SK-N-SH (cell line): ENCODE results near the gene LNPK. TPM values are rescaled to one million over a fixed set of nuclear protein-coding genes. Genes with fewer than 3 reads are reported as not detected.

ENCODE experiments used
- CTCF ChIA-PET: fragments of 300-600, 350-600 bp; formaldehyde crosslinking; extraction: SDS; loops from one replicate; lab custom pipeline; 2021; lab: Yijun Ruan, JAX
- POLR2A ChIA-PET: fragments of 350-600 bp; sonication (Branson Sonifier 250); formaldehyde crosslinking; extraction: SDS; loops from one replicate; lab custom pipeline; 2020; ENCODE audit warnings: antibody characterized with exemption, inconsistent platforms; lab: Yijun Ruan, JAX
- DNase-seq: peaks from one replicate; pipeline ENCODE4 v3.0.0; 2012
- H2AFZ ChIP-seq: fragments of 200-600 bp; sonication (generic); 2 replicates; pipeline ENCODE4 v1.8.1; 2016; ENCODE audit warnings: antibody characterized with exemption, mild to moderate bottlenecking, low read depth
- H3F3A ChIP-seq: fragments of 200-600 bp; sonication (generic); replicated peaks from 2 replicates; pipeline ENCODE3; 2016; ENCODE audit warnings: antibody characterized with exemption, mild to moderate bottlenecking; ENCODE audit not compliant: insufficient read depth
- H3K27ac ChIP-seq, 2 experiments: fragments of 200-500 bp in 1 of 2; fragments of 200-600 bp in 1 of 2; sonication (Bioruptor generic) in 1 of 2; sonication (generic), shearing (Covaris generic) in 1 of 2; 2 replicates each; pipeline versions ENCODE4 v1.5.1 to v1.6.1; 2014 to 2016; ENCODE audit warnings: low read depth in 2 of 2, inconsistent platforms in 1 of 2, low read length in 1 of 2, mild to moderate bottlenecking in 1 of 2, mixed read lengths in 1 of 2
- H3K27me3 ChIP-seq: fragments of 200-600 bp; sonication (generic), shearing (Covaris generic); 2 replicates; pipeline ENCODE4 v1.6.1; 2016; ENCODE audit warnings: mixed run types; ENCODE audit not compliant: insufficient read depth
- H3K36me3 ChIP-seq, 2 experiments: fragments of 200-500 bp in 1 of 2; fragments of 200-600 bp in 1 of 2; sonication (Bioruptor generic) in 1 of 2; sonication (generic) in 1 of 2; replicated peaks in 1 of 2; 2 replicates each; pipeline versions ENCODE3 to v1.5.1; 2014 to 2016; ENCODE audit warnings: low read length in 1 of 2, mild to moderate bottlenecking in 1 of 2; ENCODE audit not compliant: insufficient read depth in 2 of 2, control insufficient read depth in 1 of 2
- H3K4me1 ChIP-seq, 2 experiments: fragments of 200-500 bp in 1 of 2; fragments of 200-600 bp in 1 of 2; sonication (Bioruptor generic) in 1 of 2; sonication (generic), shearing (Covaris generic) in 1 of 2; 2 replicates each; pipeline versions ENCODE4 v1.5.1 to v1.6.1; 2014 to 2016; ENCODE audit warnings: low read depth in 1 of 2, low read length in 1 of 2, mixed run types in 1 of 2; ENCODE audit not compliant: insufficient read depth in 2 of 2, control insufficient read depth in 1 of 2
- H3K4me2 ChIP-seq: fragments of 200-600 bp; sonication (generic), shearing (Covaris generic); 2 replicates; pipeline ENCODE4 v1.6.1; 2017; ENCODE audit warnings: mixed run types
- H3K4me3 ChIP-seq, 2 experiments: fragments of 200-500 bp in 1 of 2; fragments of 200-600 bp in 1 of 2; sonication (Bioruptor generic) in 1 of 2; sonication (generic), shearing (Covaris generic) in 1 of 2; 2 replicates each; pipeline versions ENCODE4 v1.5.1 to v1.8.1; 2014 to 2016; ENCODE audit warnings: low read depth in 2 of 2, inconsistent platforms in 1 of 2, low read length in 1 of 2, mild to moderate bottlenecking in 1 of 2, mixed read lengths in 1 of 2, moderate library complexity in 1 of 2
- H3K79me2 ChIP-seq: fragments of 200-600 bp; sonication (generic); 2 replicates; pipeline ENCODE4 v1.8.1; 2017; ENCODE audit warnings: mild to moderate bottlenecking; ENCODE audit not compliant: insufficient read depth
- H3K9ac ChIP-seq: fragments of 200-600 bp; sonication (generic); 2 replicates; pipeline ENCODE4 v1.6.1; 2017; ENCODE audit warnings: mixed run types
- H3K9me2 ChIP-seq: fragments of 200-600 bp; sonication (generic); 2 replicates; pipeline ENCODE4 v1.6.1; 2017; ENCODE audit warnings: mixed run types
- H3K9me3 ChIP-seq: fragments of 200-600 bp; sonication (generic); 2 replicates; pipeline ENCODE4 v1.6.1; 2017; ENCODE audit warnings: mixed run types, mild to moderate bottlenecking, moderate library complexity
- H4K20me1 ChIP-seq: fragments of 200-600 bp; sonication (generic); 2 replicates; pipeline ENCODE4 v1.6.1; 2017; ENCODE audit warnings: mild to moderate bottlenecking, mixed run types; ENCODE audit not compliant: insufficient read depth
- CHD2 ChIP-seq: fragments of 150-350 bp; IDR thresholded peaks from 2 replicates; pipeline ENCODE4 v1.6.1; 2018; ENCODE audit warnings: low read length; ENCODE audit not compliant: partially characterized antibody
- CTCF ChIP-seq: fragments of 200-600 bp; sonication (generic); IDR thresholded peaks from 2 replicates; pipeline ENCODE4 v1.6.1; 2017; ENCODE audit warnings: antibody characterized with exemption, mild to moderate bottlenecking, moderate library complexity
- JUND ChIP-seq: IDR thresholded peaks from 2 replicates; pipeline ENCODE4 v1.4.0; 2012
- RXRA ChIP-seq: IDR thresholded peaks from 2 replicates; pipeline ENCODE4 v1.4.0; 2012; ENCODE audit warnings: low read depth, mild to moderate bottlenecking, borderline replicate concordance
- WGBS: methylation state at CpG from one replicate; pipeline ENCODE4 v1.1.6; 2017; ENCODE audit warnings: low lambda C conversion rate; 5-methylcytosine and 5-hydroxymethylcytosine counted together
- polyA plus RNA-seq, 3 experiments: library from polyadenylated mRNA; depleted of rRNA; stranded (reverse); fragments of >200 nt; gene quantifications; 2 replicates each; pipeline ENCODE4 v1.2.3, GENCODE V29; 2012
- TF ChIP-seq, protein P1 (sequence below): IDR thresholded peaks from 2 replicates; pipeline ENCODE4 v1.6.1; 2012; ENCODE audit warnings: mild to moderate bottlenecking, low read depth, low read length, moderate library complexity

LNPK gene
- polyA plus RNA-seq, 1 of the 3 experiments (the other 2 are of a cell fraction), result 5.0 TPM

DNA sequence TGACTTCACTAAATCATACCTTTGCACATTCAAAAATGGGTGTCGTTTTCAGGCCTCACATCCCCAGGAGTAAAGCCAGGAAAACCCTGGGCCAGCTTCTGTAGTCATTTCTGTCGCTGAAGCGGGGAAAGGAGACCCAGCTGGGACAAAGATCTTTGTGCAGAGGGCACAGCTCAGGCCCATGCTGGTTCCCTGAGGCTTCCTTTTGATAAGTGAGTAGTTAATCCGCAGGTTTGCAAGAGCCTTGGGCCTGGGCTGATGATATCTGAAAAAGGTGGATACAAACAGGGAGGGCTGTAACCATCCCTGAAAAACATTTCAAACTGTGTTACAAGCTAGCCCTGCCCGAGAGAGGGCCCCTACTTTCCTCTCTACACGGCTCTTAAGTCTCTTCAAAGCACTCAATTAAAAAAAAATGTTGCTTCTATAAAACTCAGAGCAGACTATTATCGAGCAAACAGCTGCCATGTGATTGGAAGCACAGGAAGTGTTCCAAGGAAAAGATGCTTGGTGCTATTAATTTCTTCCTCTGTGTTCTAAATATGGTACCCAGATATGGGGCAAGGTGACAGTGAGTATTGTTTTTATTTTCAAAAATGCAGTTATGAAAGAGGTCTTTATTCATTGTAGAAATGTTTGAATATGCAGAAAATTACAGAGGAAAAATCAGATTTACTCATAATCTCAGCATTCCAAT, 117.2 kb downstream of the LNPK start:
- H4K20me1 ChIP-seq, result no peaks in the 10 kb centered on the region
- H3K36me3 ChIP-seq, result no peaks in the 10 kb centered on the region
- no peak overlapping the region for H3K4me2 ChIP-seq
- TF ChIP-seq RXRA, result no peak
- no peak for TF ChIP-seq CTCF
- H3K9me2 ChIP-seq, result no peaks in the 10 kb centered on the region
- H3K9ac ChIP-seq, result no peak overlapping the region
- POLR2A ChIA-PET, result no interaction called here
- H3K9me3 ChIP-seq, result no peaks in the 10 kb centered on the region
- CTCF ChIA-PET, result interaction anchor here (1.0 to 1.4 kb wide), 3 partner anchors 15 to 201 kb away, joined by 3 read pairs; no protein-coding TSS in a partner anchor
- WGBS, result 46% methylated on average over 7 of the region's 7 CpGs
- peaks cover 0 to 13% of the 10 kb centered on the region in 2 experiments; a peak in 2 of 4 replicates for H3K4me1 ChIP-seq
- no peaks in the 10 kb centered on the region for H3K79me2 ChIP-seq
- no peak for DNase-seq
- no peaks in the 10 kb centered on the region for H3F3A ChIP-seq
- H3K27ac ChIP-seq, result no peak overlapping the region
- 0 out of 2 replicates have a peak overlapping the region, but pooled peaks have one; percentile 6 for H2AFZ ChIP-seq
- H3K27me3 ChIP-seq, result no peaks in the 10 kb centered on the region
- no peak overlapping the region for H3K4me3 ChIP-seq

DNA sequence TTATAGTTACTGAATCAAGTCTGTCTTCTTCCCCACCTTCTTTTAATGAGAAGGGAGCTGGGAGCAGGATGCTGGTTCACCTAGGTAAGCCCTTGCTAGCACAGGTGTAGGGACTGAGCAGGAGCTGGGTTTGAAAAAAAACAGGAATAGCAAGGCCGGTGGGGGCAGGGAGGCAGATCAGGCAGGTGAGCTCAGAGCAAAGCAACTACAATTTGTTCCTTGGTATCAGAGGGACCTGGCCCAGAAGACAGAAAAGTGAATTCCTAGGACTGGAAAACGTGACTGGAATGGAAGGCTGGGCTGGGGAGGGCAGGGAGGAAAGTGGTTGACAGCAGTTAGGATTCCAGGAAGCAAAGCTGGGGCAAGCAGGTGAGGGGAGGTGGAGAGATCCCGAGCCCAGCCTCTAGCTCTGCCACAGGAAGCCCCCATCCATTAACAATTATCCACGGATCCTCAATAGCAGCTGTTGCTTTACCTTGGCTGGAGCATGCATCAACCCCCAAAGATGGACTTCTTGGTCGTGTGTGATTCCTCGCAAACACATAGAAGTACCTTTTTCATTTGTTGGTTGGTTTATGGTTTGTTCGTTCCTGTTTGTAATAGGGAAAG, 118.4 kb downstream of the LNPK start:
- POLR2A ChIA-PET, result no interaction called here
- H3K36me3 ChIP-seq, result no peaks in the 10 kb centered on the region
- no peak for DNase-seq
- CTCF ChIA-PET, result interaction anchor here (1.0 to 1.4 kb wide), 4 partner anchors 14 to 632 kb away, joined by 3 read pairs; no protein-coding TSS in a partner anchor
- H3K27me3 ChIP-seq, result no peaks in the 10 kb centered on the region
- H3K4me1 ChIP-seq, result peaks cover 0 to 8% of the 10 kb centered on the region in 2 experiments; a peak in 2 of 4 replicates
- H2AFZ ChIP-seq, result no peak overlapping the region
- TF ChIP-seq CHD2, result no peak
- TF ChIP-seq JUND, result no peak
- TF ChIP-seq, protein P1, sequence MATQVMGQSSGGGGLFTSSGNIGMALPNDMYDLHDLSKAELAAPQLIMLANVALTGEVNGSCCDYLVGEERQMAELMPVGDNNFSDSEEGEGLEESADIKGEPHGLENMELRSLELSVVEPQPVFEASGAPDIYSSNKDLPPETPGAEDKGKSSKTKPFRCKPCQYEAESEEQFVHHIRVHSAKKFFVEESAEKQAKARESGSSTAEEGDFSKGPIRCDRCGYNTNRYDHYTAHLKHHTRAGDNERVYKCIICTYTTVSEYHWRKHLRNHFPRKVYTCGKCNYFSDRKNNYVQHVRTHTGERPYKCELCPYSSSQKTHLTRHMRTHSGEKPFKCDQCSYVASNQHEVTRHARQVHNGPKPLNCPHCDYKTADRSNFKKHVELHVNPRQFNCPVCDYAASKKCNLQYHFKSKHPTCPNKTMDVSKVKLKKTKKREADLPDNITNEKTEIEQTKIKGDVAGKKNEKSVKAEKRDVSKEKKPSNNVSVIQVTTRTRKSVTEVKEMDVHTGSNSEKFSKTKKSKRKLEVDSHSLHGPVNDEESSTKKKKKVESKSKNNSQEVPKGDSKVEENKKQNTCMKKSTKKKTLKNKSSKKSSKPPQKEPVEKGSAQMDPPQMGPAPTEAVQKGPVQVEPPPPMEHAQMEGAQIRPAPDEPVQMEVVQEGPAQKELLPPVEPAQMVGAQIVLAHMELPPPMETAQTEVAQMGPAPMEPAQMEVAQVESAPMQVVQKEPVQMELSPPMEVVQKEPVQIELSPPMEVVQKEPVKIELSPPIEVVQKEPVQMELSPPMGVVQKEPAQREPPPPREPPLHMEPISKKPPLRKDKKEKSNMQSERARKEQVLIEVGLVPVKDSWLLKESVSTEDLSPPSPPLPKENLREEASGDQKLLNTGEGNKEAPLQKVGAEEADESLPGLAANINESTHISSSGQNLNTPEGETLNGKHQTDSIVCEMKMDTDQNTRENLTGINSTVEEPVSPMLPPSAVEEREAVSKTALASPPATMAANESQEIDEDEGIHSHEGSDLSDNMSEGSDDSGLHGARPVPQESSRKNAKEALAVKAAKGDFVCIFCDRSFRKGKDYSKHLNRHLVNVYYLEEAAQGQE, result no peak
- H3K79me2 ChIP-seq, result no peaks in the 10 kb centered on the region
- no peaks in the 10 kb centered on the region for H3F3A ChIP-seq
- H4K20me1 ChIP-seq, result no peaks in the 10 kb centered on the region
- H3K9me2 ChIP-seq, result no peaks in the 10 kb centered on the region
- WGBS, result 50% methylated on average over 7 of the region's 7 CpGs
- H3K9me3 ChIP-seq, result no peaks in the 10 kb centered on the region
- no peak overlapping the region for H3K4me2 ChIP-seq
- H3K9ac ChIP-seq, result no peak overlapping the region
- no peak overlapping the region for H3K27ac ChIP-seq
- H3K4me3 ChIP-seq, result no peak overlapping the region
